Ascending aorta (tissue), 2 donors: ENCODE measurements around the gene RPS19BP1. TPM values are rescaled to one million over a fixed set of nuclear protein-coding genes. Genes with fewer than 3 reads are reported as not detected.
A peak's percentile ranks its signal among the peaks of the same experiment; 100 is the strongest.

Experiments used
- DNase-seq, 2 donors: peaks; one replicate each; pipeline ENCODE4 v3.0.0-alpha.2; 2019; ENCODE audit warnings: low spot score in 2 of 2
- H3K27ac ChIP-seq, 2 donors: fragments of 200-600 bp; sonication (generic); one replicate each; pipeline ENCODE4 v1.5.1; 2016 to 2017; ENCODE audit warnings: mild to moderate bottlenecking in 1 of 2
- H3K27me3 ChIP-seq: fragments of 200-600 bp; sonication (generic); one replicate; pipeline ENCODE4 v1.5.1; 2017
- H3K36me3 ChIP-seq, 2 donors: fragments of 200-600 bp; sonication (generic); one replicate each; pipeline ENCODE4 v1.5.1; 2016
- H3K4me1 ChIP-seq, 2 donors: fragments of 200-600 bp; sonication (generic); one replicate each; pipeline ENCODE4 v1.5.1; 2016 to 2017; ENCODE audit warnings: mild to moderate bottlenecking in 1 of 2
- H3K4me3 ChIP-seq, 2 donors: fragments of 200-600 bp; sonication (generic); one replicate each; pipeline ENCODE4 v1.5.1; 2016 to 2017; ENCODE audit warnings: mild to moderate bottlenecking in 1 of 2
- H3K9me3 ChIP-seq, 2 donors: fragments of 200-600 bp; sonication (generic); one replicate each; pipeline ENCODE4 v1.5.1; 2016
- intact Hi-C: fragments of 100-400 bp; cut with DNase I; formaldehyde crosslinking; loops from one replicate; pipeline ENCODE4 v1.15.1; 2023
- total RNA-seq: library from RNA; depleted of rRNA; stranded (reverse); fragments of >200 nt; gene quantifications from one replicate; pipeline ENCODE4 v1.1.0, GENCODE V29; 2016
- TF ChIP-seq, protein P1 (sequence below), 3 experiments: fragments of 200-600 bp in 2 of 3; fragments of 450-650 bp in 1 of 3; sonication (generic) in 2 of 3; IDR thresholded peaks; one replicate each; pipeline ENCODE4 v1.5.1; 2016 to 2019; ENCODE audit warnings: antibody characterized with exemption in 3 of 3, mild to moderate bottlenecking in 1 of 3, moderate library complexity in 1 of 3

The RPS19BP1 gene
- total RNA-seq, 1 donor from 2014 or later: 218 TPM

DNA sequence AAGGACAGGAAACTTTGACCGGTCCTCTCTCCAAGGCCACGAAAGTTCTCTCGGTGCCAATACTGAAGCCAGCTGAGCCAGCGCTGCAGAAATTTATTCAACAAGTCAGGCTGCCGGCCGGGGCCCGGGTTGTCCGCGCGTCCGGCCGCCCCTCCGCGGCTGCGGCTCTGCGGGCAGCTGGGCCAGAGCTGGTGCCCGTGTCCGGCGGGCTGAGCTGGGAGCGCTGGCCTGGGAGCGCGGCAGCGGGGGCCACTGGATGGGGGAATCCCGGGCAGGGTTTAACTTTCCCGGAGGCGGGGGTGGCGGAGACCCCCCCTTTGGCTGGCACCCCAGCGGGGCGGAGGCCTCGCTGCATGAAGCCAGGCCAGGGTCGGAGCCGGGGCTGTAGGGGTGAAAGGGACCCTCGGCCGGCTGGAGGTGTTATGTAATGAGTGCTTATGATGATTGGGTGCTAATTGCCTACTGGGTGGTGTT, 25.7 kb upstream of the RPS19BP1 start:
- Histone ChIP-seq H3K27me3 (peaks cover 13% of the 10 kb centered on the region), H3K9me3 (no peaks in the 10 kb centered on the region), H3K4me3 (peak overlapping the region; percentile 11 to 55), H3K36me3 (no peaks in the 10 kb centered on the region), H3K27ac (no peak overlapping the region), H3K4me1 (peaks cover 0 to 6% of the 10 kb centered on the region in 2 donors)
- DNase-seq: no peak
- intact Hi-C loops: no loop called here
- TF ChIP-seq, protein P1, sequence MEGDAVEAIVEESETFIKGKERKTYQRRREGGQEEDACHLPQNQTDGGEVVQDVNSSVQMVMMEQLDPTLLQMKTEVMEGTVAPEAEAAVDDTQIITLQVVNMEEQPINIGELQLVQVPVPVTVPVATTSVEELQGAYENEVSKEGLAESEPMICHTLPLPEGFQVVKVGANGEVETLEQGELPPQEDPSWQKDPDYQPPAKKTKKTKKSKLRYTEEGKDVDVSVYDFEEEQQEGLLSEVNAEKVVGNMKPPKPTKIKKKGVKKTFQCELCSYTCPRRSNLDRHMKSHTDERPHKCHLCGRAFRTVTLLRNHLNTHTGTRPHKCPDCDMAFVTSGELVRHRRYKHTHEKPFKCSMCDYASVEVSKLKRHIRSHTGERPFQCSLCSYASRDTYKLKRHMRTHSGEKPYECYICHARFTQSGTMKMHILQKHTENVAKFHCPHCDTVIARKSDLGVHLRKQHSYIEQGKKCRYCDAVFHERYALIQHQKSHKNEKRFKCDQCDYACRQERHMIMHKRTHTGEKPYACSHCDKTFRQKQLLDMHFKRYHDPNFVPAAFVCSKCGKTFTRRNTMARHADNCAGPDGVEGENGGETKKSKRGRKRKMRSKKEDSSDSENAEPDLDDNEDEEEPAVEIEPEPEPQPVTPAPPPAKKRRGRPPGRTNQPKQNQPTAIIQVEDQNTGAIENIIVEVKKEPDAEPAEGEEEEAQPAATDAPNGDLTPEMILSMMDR (IDR thresholded peaks at IDR 0.05): no peak

DNA sequence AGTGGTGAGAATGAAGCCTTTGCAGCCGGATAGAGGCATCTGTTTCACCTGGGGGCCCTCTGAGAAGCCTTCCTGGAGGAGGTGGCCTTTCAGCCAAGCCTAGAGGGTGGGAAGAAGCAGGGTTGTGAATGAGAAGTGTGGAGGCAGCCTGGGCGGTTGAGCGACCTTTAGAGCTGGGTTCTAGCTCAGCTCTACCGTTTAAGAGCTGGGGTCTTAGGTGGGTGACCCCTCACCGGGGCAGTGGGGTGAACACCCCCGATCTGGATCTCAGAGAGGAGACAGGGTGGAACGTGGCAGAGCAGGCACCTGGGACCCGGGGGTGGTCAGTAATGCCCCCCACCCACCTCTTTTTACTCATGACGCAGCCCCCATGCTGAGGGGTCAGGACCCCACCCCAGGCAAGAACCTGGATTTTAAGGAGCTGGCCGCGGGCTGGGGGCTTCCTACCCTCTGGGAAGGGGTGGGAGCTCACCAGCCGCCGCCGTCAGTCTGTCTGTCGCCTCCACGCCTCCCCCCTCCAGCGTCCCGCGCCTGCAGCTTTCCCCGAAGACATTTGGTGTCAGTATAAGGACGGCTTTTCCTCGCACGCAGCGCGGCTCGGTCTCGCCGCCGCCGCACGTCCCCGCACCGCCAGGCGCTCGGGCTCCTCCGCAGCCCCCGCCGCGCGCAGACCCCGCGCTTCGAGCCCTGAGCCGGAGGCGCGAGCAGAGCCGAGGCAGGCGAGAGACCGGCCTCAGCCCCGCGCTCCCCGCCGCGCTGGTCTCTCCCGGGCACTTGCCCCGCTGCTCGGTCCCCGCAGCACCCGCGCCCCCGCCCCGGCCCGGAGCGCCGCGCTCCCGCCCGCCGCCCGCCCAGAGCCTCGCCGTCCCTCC, 24.7 kb upstream of the RPS19BP1 start:
- Histone ChIP-seq H3K36me3 (no peaks in the 10 kb centered on the region), H3K27ac (no peak overlapping the region), H3K9me3 (no peaks in the 10 kb centered on the region), H3K4me3 (peak overlapping the region; percentile 42 to 55), H3K4me1 (peaks cover 0 to 6% of the 10 kb centered on the region in 2 donors), H3K27me3 (peaks cover 13% of the 10 kb centered on the region)
- intact Hi-C loops: no loop called here
- TF ChIP-seq, protein P1 (IDR thresholded peaks at IDR 0.05): no peak
- no peak for DNase-seq

DNA sequence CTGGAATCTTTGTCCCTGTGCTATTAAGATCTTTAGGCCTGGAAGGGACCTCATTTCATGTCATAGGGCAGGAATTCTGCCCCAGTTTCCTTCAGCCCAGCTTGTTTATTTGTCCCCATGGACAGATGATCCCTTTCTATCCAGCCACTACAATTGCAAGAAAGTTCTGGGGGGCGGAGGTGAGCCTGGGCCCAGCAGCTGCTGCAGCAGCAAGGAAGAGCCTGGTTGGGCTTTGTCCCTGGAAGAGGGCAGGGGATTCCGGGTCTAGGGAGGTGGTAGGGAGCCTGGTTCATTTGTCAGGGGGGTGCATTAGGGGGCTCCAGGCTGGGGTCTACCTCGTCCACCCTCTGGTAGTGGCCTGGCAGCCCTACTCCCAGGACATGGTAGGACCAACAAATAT, 21.6 kb upstream of the RPS19BP1 start:
- intact Hi-C loops: no loop called here
- Histone ChIP-seq H3K4me3 (no peak overlapping the region), H3K4me1 (peaks cover 0 to 6% of the 10 kb centered on the region in 2 donors), H3K27ac (no peak overlapping the region), H3K9me3 (no peaks in the 10 kb centered on the region), H3K27me3 (peaks cover 13% of the 10 kb centered on the region), H3K36me3 (no peaks in the 10 kb centered on the region)
- TF ChIP-seq, protein P1 (IDR thresholded peaks at IDR 0.05): no peak
- no peak for DNase-seq

DNA sequence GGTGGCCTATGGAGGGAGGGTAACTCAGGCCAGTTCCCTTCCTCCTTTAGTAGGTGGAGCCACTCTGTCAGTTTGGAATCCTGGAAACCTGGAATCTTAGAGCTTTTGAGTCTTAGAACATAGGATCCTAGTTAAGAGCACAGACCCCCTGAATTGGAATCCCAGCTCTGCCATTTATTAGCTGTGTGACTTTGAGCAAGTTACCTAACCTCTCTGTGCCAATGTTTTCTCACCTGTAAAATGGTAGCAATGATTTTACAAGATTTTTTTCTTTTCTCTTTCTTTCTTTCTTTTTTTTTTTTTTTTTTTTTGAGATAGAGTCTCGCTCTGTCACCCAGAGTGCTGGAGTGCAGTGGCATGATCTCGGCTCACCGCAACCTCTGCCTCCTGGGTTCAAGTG, 20.9 kb upstream of the RPS19BP1 start:
- Histone ChIP-seq H3K36me3 (no peaks in the 10 kb centered on the region), H3K9me3 (no peaks in the 10 kb centered on the region), H3K4me1 (peaks cover 0 to 6% of the 10 kb centered on the region in 2 donors), H3K4me3 (no peak overlapping the region), H3K27ac (no peak overlapping the region), H3K27me3 (peaks cover 13% of the 10 kb centered on the region)
- intact Hi-C loops: no loop called here
- TF ChIP-seq, protein P1 (IDR thresholded peaks at IDR 0.05): no peak
- DNase-seq: no peak

DNA sequence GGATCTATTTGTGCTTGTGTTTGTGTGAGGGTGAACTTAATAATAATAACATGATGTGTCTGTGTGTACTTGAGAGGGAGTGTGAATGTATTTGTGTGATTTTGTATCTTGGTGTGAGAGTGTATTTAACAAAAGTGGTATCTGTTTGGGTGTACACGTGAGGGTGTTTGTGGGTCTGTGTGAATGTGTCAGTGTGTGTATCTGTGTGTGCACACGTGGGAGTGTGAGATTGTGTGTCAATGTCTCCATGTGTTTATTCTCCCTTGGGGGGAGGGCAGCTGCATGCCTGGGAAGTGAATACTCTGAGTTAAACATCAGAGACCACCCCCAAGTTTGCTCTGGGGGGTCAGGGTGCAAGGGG, 15.0 kb upstream of the RPS19BP1 start:
- Histone ChIP-seq H3K4me1 (no peaks in the 10 kb centered on the region), H3K36me3 (no peaks in the 10 kb centered on the region), H3K4me3 (no peak overlapping the region), H3K27ac (no peak overlapping the region), H3K9me3 (no peaks in the 10 kb centered on the region), H3K27me3 (peaks cover 4% of the 10 kb centered on the region)
- TF ChIP-seq, protein P1 (IDR thresholded peaks at IDR 0.05): no peak
- intact Hi-C loops: no loop called here
- DNase-seq: no peak
